Measurements from ENCODE around the gene C4orf51.

The C4orf51 gene

DNA sequence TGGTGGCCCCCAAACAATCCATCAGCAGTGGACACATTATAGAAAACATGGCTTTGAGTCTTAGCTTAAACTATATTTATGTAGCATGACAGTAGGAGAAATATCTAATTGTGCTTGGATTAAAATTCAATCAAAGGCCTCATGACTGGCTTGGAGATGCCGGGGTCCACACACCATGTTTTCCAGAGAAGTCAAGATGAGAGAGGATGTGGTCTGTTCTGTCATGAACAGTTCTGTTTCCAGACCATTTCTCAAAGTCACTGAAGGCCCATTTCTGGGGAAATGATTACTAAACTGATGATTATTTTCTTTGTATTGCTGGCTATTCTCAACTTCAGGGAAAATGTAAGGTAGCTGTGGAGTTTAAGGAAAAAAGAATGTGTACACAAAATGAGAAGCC is 76.3 kb downstream of the C4orf51 start:
- no peak for TF ChIP-seq EP300 (IDR thresholded peaks at IDR 0.05; ENCODE audit: borderline replicate concordance)
- TF ChIP-seq CREB1 (IDR thresholded peaks at IDR 0.05; ENCODE audit: low read depth): no peak
- TF ChIP-seq MAX (IDR thresholded peaks at IDR 0.05): no peak
- TF ChIP-seq ZBTB7A (IDR thresholded peaks at IDR 0.05; ENCODE audit: low read depth): no peak
- no peak for TF ChIP-seq TAF1 (IDR thresholded peaks at IDR 0.05; ENCODE audit: low read depth)
- TF ChIP-seq TCF12 (IDR thresholded peaks at IDR 0.05; ENCODE audit: low read depth): no peak
- no peak for TF ChIP-seq RAD21 (IDR thresholded peaks at IDR 0.05; ENCODE audit: low read depth)
- TF ChIP-seq CEBPB (IDR thresholded peaks at IDR 0.05): no peak
- no peak for TF ChIP-seq EGR1 (IDR thresholded peaks at IDR 0.05)
- no peak for TF ChIP-seq REST (IDR thresholded peaks at IDR 0.05; ENCODE audit: low read depth)

- TF ChIP-seq TEAD4 (IDR thresholded peaks at IDR 0.05) (no peak), NFIC (IDR thresholded peaks at IDR 0.05) (no peak), FOXM1 (IDR thresholded peaks at IDR 0.05; ENCODE audit: borderline replicate concordance, low read depth) (no peak), EP300 (IDR thresholded peaks at IDR 0.05; ENCODE audit: borderline replicate concordance) (no peak), ZBTB7A (IDR thresholded peaks at IDR 0.05; ENCODE audit: low read depth) (no peak), USF1 (IDR thresholded peaks at IDR 0.05) (no peak), EGR1 (IDR thresholded peaks at IDR 0.05) (no peak), MAX (IDR thresholded peaks at IDR 0.05) (no peak), CREB1 (IDR thresholded peaks at IDR 0.05; ENCODE audit: low read depth) (no peak), RAD21 (IDR thresholded peaks at IDR 0.05; ENCODE audit: low read depth) (no peak), YY1 (IDR thresholded peaks at IDR 0.05; ENCODE audit: low read depth) (no peak), CEBPB (IDR thresholded peaks at IDR 0.05) (no peak), REST (IDR thresholded peaks at IDR 0.05; ENCODE audit: low read depth) (no peak), TAF1 (IDR thresholded peaks at IDR 0.05; ENCODE audit: low read depth) (no peak), TCF12 (IDR thresholded peaks at IDR 0.05; ENCODE audit: low read depth) (no peak)
These were observed 77.2 kb downstream of the C4orf51 start for GRCh38 chr4:145757188-145757587.

DNA sequence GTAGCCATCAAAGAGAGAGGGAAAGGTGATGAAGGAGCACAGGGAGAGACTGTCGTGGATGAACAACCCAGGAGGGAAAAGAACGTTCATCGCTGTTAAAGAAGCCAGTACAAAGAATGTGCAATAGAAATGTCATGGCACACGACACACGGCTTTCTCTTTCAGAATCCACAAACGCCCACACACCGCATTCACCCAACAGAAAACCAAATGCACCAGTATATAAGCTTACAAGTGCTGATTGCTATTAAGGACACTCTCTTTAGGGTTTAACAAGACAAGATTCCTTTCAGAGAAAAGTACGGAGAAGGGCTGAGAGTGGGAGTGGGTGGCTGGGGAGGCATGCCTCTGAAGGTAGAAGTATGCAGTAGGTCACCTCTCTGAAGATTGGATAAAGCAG is 80.2 kb downstream of the C4orf51 start:
- TF ChIP-seq CEBPB (IDR thresholded peaks at IDR 0.05) (no peak), MAX (IDR thresholded peaks at IDR 0.05) (no peak), REST (IDR thresholded peaks at IDR 0.05; ENCODE audit: low read depth) (no peak), USF1 (IDR thresholded peaks at IDR 0.05) (no peak)

DNA sequence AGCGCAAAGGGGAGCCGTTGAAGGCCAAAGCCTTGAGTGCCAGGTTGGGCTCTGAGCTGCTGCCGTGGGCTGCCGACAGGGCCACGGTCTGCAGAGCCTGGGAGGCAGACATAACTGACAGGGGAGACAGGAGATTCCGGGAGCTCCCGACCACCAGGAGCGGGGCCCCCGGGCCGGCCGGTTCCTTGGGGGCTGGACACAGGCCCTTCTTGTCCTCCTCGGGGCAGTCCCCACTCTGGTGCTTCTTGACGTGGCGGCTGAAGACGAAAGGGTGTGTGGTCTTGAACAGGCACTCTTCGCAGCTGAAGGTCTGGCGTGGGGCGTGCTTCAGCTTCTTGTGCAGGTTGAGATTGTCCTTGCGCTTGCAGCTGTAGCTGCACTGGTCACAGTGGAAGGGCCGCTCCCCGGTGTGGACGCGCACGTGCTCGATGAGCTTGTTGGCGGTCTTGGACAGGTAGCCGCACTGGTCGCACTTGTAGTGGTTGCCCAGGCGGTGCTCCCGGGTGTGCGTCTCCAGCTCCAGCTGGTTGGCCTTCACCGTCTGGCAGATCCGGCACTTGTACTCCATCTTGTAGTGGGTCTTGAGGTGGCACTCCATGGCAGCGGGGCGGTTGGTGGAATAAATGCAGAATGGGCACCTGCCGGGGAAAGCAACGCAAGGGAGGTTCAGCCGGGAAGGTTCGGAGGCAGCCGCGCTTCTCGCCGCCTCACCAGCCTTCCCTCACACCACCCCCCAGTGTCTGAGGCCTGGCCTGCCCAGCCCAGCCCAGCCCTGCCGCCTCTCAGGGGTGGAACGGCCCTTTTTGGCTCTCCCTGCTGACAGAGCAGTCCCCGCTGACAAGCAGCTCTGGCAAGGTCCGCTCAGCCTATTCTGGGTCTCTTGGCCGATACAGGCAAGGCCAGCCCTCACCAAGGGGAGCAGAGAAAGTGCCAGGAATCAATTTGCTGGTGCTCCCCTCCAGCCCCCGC is 81.3 kb downstream of the C4orf51 start:
- TF ChIP-seq MAX (IDR thresholded peaks at IDR 0.05): no peak
- TF ChIP-seq YY1 (IDR thresholded peaks at IDR 0.05; ENCODE audit: low read depth): no peak
- no peak for TF ChIP-seq CREB1 (IDR thresholded peaks at IDR 0.05; ENCODE audit: low read depth)
- TF ChIP-seq TCF12 (IDR thresholded peaks at IDR 0.05; ENCODE audit: low read depth): no peak

All from Ishikawa (cell line).